HG03060 (cell line): Measurements from ENCODE around the gene BABAM2.
A peak's percentile ranks its signal among the peaks of the same experiment; 100 is the strongest.
"Not testable (repeated sequence)": the region's sequence is repeated elsewhere in the genome, so short reads cannot be mapped to it uniquely, and the experiment has no call there.

ENCODE experiments used
- ATAC-seq: cut with Tn5 transposase; IDR thresholded peaks from one replicate; pipeline ENCODE4 v1.9.1; 2021; ENCODE audit warnings: low read depth, moderate number of reproducible peaks; ENCODE audit not compliant: unreplicated experiment

The BABAM2 gene

GRCh38 chr2:28318023-28318422 is 427.5 kb downstream of the BABAM2 start:
- no peak for ATAC-seq

GRCh38 chr2:28318462-28319117 is 428.1 kb downstream of the BABAM2 start:
- no peak for ATAC-seq

- ATAC-seq: no peak
Observed at GRCh38 chr2:28319118-28320008, 428.8 kb downstream of the BABAM2 start.

- ATAC-seq: no peak
Observed at GRCh38 chr2:28320009-28320365, 429.5 kb downstream of the BABAM2 start.

- no peak for ATAC-seq
Observed at GRCh38 chr2:28320371-28320770, 429.8 kb downstream of the BABAM2 start.

- no peak for ATAC-seq
Observed at GRCh38 chr2:28321426-28321825, 430.9 kb downstream of the BABAM2 start.

GRCh38 chr2:28322051-28322450 is 431.5 kb downstream of the BABAM2 start:
- ATAC-seq: no peak

GRCh38 chr2:28322456-28322855 is 431.9 kb downstream of the BABAM2 start:
- ATAC-seq: no peak

GRCh38 chr2:28322981-28323396 is 432.5 kb downstream of the BABAM2 start:
- ATAC-seq: no peak

GRCh38 chr2:28325173-28325566 is 434.6 kb downstream of the BABAM2 start:
- no peak for ATAC-seq

- peak; percentile 68 for ATAC-seq
Observed at GRCh38 chr2:28325567-28326468, 435.3 kb downstream of the BABAM2 start.

GRCh38 chr2:28326469-28326805 is 435.9 kb downstream of the BABAM2 start:
- no peak for ATAC-seq

- ATAC-seq: no peak
Observed at GRCh38 chr2:28326881-28327505, 436.5 kb downstream of the BABAM2 start.

GRCh38 chr2:28327581-28327955 is 437.0 kb downstream of the BABAM2 start:
- no peak for ATAC-seq

GRCh38 chr2:28327956-28328922 is 437.7 kb downstream of the BABAM2 start:
- no peak for ATAC-seq

- ATAC-seq: no peak
Observed at GRCh38 chr2:28329184-28329583, 438.7 kb downstream of the BABAM2 start.

GRCh38 chr2:28330722-28331121 is 440.2 kb downstream of the BABAM2 start:
- ATAC-seq: not testable (repeated sequence)

GRCh38 chr2:28331797-28332196 is 441.3 kb downstream of the BABAM2 start:
- not testable (repeated sequence) for ATAC-seq

GRCh38 chr2:28332696-28333095 is 442.2 kb downstream of the BABAM2 start:
- ATAC-seq: no peak
